OCI-M2 (cell line): ENCODE data around the gene PAPLN.

Source experiments
- DNase-seq: peaks from one replicate; lab custom pipeline; 2025; ENCODE audit not compliant: unreplicated experiment; lab: John Stamatoyannopoulos, UW

PAPLN gene

GRCh38 chr14:73258845-73259611 lies 21.7 kb downstream of the PAPLN start:
- DNase-seq, result no peak

GRCh38 chr14:73259837-73260236 lies 22.5 kb downstream of the PAPLN start:
- no peak for DNase-seq

- DNase-seq, result no peak
These were observed 23.3 kb downstream of the PAPLN start for GRCh38 chr14:73260574-73260973.

- DNase-seq, result no peak
These were observed 23.8 kb downstream of the PAPLN start for GRCh38 chr14:73261075-73261474.

GRCh38 chr14:73261520-73262426 lies 24.5 kb downstream of the PAPLN start:
- no peak for DNase-seq

- DNase-seq, result no peak
These were observed 25.3 kb downstream of the PAPLN start for GRCh38 chr14:73262427-73263183.

GRCh38 chr14:73263606-73264005 lies 26.3 kb downstream of the PAPLN start:
- DNase-seq, result no peak

GRCh38 chr14:73264080-73264884 lies 27.0 kb downstream of the PAPLN start:
- DNase-seq, result no peak

GRCh38 chr14:73264885-73265720 lies 27.8 kb downstream of the PAPLN start:
- no peak for DNase-seq

GRCh38 chr14:73265721-73266046 lies 28.4 kb downstream of the PAPLN start:
- no peak for DNase-seq

- no peak for DNase-seq
These were observed 29.0 kb downstream of the PAPLN start for GRCh38 chr14:73266317-73266716.

- DNase-seq, result no peak
These were observed 30.2 kb downstream of the PAPLN start for GRCh38 chr14:73267474-73267873.

GRCh38 chr14:73269729-73270531 lies 32.6 kb downstream of the PAPLN start:
- no peak for DNase-seq

- no peak for DNase-seq
These were observed 35.1 kb downstream of the PAPLN start for GRCh38 chr14:73272393-73272792.

GRCh38 chr14:73273799-73274198 lies 36.5 kb downstream of the PAPLN start:
- DNase-seq, result no peak

- DNase-seq, result no peak
These were observed 39.5 kb downstream of the PAPLN start for GRCh38 chr14:73276836-73277235.

GRCh38 chr14:73277376-73277775 lies 40.1 kb downstream of the PAPLN start:
- no peak for DNase-seq

- no peak for DNase-seq
These were observed 43.6 kb downstream of the PAPLN start for GRCh38 chr14:73280903-73281302.
